ENCODE results near the gene GLT8D2. TPM values are rescaled to one million over a fixed set of nuclear protein-coding genes. Genes with fewer than 3 reads are reported as not detected.

The GLT8D2 gene
- total RNA-seq, 2 donors from 2014 or later: 3.1 to 11.2 TPM

GRCh38 chr12:104012331-104012730, 37.7 kb downstream of the GLT8D2 start:
- Histone ChIP-seq H3K9me3 (no peaks in the 10 kb centered on the region), H3K4me3 (no peak overlapping the region), H3K27ac (no peak overlapping the region), H3K4me1 (replicated peaks) (no peaks in the 10 kb centered on the region), H3K36me3 (no peaks in the 10 kb centered on the region), H3K27me3 (replicated peaks; ENCODE audit: insufficient read depth) (no peaks in the 10 kb centered on the region)
- TF ChIP-seq POLR2AphosphoS5 (IDR thresholded peaks at IDR 0.05): no peak
- no peak for TF ChIP-seq CTCF (IDR thresholded peaks at IDR 0.05)
- no peak for TF ChIP-seq POLR2A (IDR thresholded peaks at IDR 0.05)
- intact Hi-C loops (cut with DNase I): no loop called here
- DNase-seq (ENCODE audit: low spot score): no peak
- 68% methylated on average over 4 of the region's 4 CpGs for WGBS

- no peaks in the 10 kb centered on the region for H3K9me3 ChIP-seq
- no peak overlapping the region for H3K4me3 ChIP-seq
- TF ChIP-seq CTCF (IDR thresholded peaks at IDR 0.05): no peak
- no peak for TF ChIP-seq POLR2AphosphoS5 (IDR thresholded peaks at IDR 0.05)
- no peak for TF ChIP-seq POLR2A (IDR thresholded peaks at IDR 0.05)
- WGBS: 75% methylated on average over 6 of the region's 6 CpGs
- no peak for DNase-seq (ENCODE audit: low spot score)
- H3K27me3 ChIP-seq (replicated peaks; ENCODE audit: insufficient read depth): no peaks in the 10 kb centered on the region
- H3K36me3 ChIP-seq: no peaks in the 10 kb centered on the region
- H3K4me1 ChIP-seq (replicated peaks): no peaks in the 10 kb centered on the region
- intact Hi-C loops (cut with DNase I): no loop called here
- no peak overlapping the region for H3K27ac ChIP-seq
These were observed 38.7 kb downstream of the GLT8D2 start for GRCh38 chr12:104011253-104011652.

GRCh38 chr12:104010606-104011169, 39.3 kb downstream of the GLT8D2 start:
- TF ChIP-seq POLR2A (IDR thresholded peaks at IDR 0.05) (no peak), POLR2AphosphoS5 (IDR thresholded peaks at IDR 0.05) (no peak), CTCF (IDR thresholded peaks at IDR 0.05) (no peak)
- Histone ChIP-seq H3K27ac (no peak overlapping the region), H3K4me3 (no peak overlapping the region), H3K27me3 (replicated peaks; ENCODE audit: insufficient read depth) (no peaks in the 10 kb centered on the region), H3K36me3 (no peaks in the 10 kb centered on the region), H3K4me1 (replicated peaks) (no peaks in the 10 kb centered on the region), H3K9me3 (no peaks in the 10 kb centered on the region)
- no peak for DNase-seq (ENCODE audit: low spot score)
- 84% methylated on average over 2 of the region's 2 CpGs for WGBS
- intact Hi-C loops (cut with DNase I): no loop called here

- TF ChIP-seq POLR2A (IDR thresholded peaks at IDR 0.05) (no peak), POLR2AphosphoS5 (IDR thresholded peaks at IDR 0.05) (no peak), CTCF (IDR thresholded peaks at IDR 0.05) (no peak)
- H3K9me3 ChIP-seq: no peaks in the 10 kb centered on the region
- intact Hi-C loops (cut with DNase I): no loop called here
- H3K36me3 ChIP-seq: no peaks in the 10 kb centered on the region
- no peaks in the 10 kb centered on the region for H3K4me1 ChIP-seq (replicated peaks)
- WGBS: 93% methylated on average over 4 of the region's 4 CpGs
- H3K4me3 ChIP-seq: no peak overlapping the region
- H3K27me3 ChIP-seq (replicated peaks; ENCODE audit: insufficient read depth): no peaks in the 10 kb centered on the region
- no peak for DNase-seq (ENCODE audit: low spot score)
- H3K27ac ChIP-seq: no peak overlapping the region
These were observed 39.9 kb downstream of the GLT8D2 start for GRCh38 chr12:104010121-104010520.

- no peak for DNase-seq (ENCODE audit: low spot score)
- intact Hi-C loops (cut with DNase I): no loop called here
- Histone ChIP-seq H3K27ac (no peak overlapping the region), H3K36me3 (no peaks in the 10 kb centered on the region), H3K4me1 (replicated peaks) (no peaks in the 10 kb centered on the region), H3K9me3 (no peaks in the 10 kb centered on the region), H3K4me3 (no peak overlapping the region), H3K27me3 (replicated peaks; ENCODE audit: insufficient read depth) (no peaks in the 10 kb centered on the region)
- no peak for TF ChIP-seq POLR2A (IDR thresholded peaks at IDR 0.05)
- TF ChIP-seq CTCF (IDR thresholded peaks at IDR 0.05): no peak
- 44% methylated on average over 3 of the region's 3 CpGs for WGBS
These were observed 43.1 kb downstream of the GLT8D2 start for GRCh38 chr12:104006929-104007328.

Data from prostate gland (tissue), 2 donors.